Measurements from ENCODE around the gene NPW. TPM values are rescaled to one million over a fixed set of nuclear protein-coding genes. Genes with fewer than 3 reads are reported as not detected.

Gene NPW
- total and polyA plus RNA-seq, 9 of the 15 experiments (the other 6 are each of a cell fraction or from before 2014, with no cell fraction given) = 0.14 to 4.0 (median 2.6) TPM; not detected in 4

- TF ChIP-seq E2F6 (IDR thresholded peaks at IDR 0.05; ENCODE audit: borderline replicate concordance in 1 of 2, extremely low read depth in 1 of 2, insufficient read depth in 1 of 2, insufficient read length in 1 of 2, low read depth in 1 of 2, low read length in 1 of 2, poor library complexity in 1 of 2, severe bottlenecking in 1 of 2) = peak; percentile 55 to 83
- TF ChIP-seq GATA2 (CRISPR knock-in tag; IDR thresholded peaks at IDR 0.05) = no peak
- no peak for TF ChIP-seq IFI16 (CRISPR knock-in tag; IDR thresholded peaks at IDR 0.05)
- TF ChIP-seq ZNF79 (CRISPR knock-in tag; IDR thresholded peaks at IDR 0.05; ENCODE audit: low read depth) = no peak
- TF ChIP-seq CEBPG (CRISPR knock-in tag; IDR thresholded peaks at IDR 0.05) = peak; percentile 86; the same call in 1 of the 2 replicates
- no peak; a peak in 1 of 4 replicates for TF ChIP-seq CEBPG (tag; conservative IDR thresholded peaks at IDR 0.05 in 1 of 2, IDR thresholded peaks at IDR 0.05 in 1 of 2)
- TF ChIP-seq XRCC4 (IDR thresholded peaks at IDR 0.05; ENCODE audit: extremely low read depth, insufficient read depth, insufficient read length) = no peak
- peak; percentile 89 for TF ChIP-seq BHLHE40 (IDR thresholded peaks at IDR 0.05; ENCODE audit: low read length)
- peak; percentile 89 for TF ChIP-seq POU5F1 (IDR thresholded peaks at IDR 0.05; ENCODE audit: borderline replicate concordance, low read depth, low read length, partially characterized antibody)
- peak; percentile 90; the same call in 1 of the 2 replicates for TF ChIP-seq SMAD3 (CRISPR knock-in tag; conservative IDR thresholded peaks at IDR 0.05)
- TF ChIP-seq MTF1 (CRISPR knock-in tag; IDR thresholded peaks at IDR 0.05; ENCODE audit: borderline replicate concordance) = no peak
- peak in 1 of 2 experiments; percentile 61; a peak in 1 of 4 replicates for TF ChIP-seq NONO (IDR thresholded peaks at IDR 0.05; ENCODE audit: low read depth in 2 of 2, low read length in 1 of 2)
- no peak for TF ChIP-seq DNMT1 (IDR thresholded peaks at IDR 0.05)
- no peak for TF ChIP-seq IRF1 (CRISPR knock-in tag; IDR thresholded peaks at IDR 0.05; ENCODE audit: borderline replicate concordance)
- TF ChIP-seq ARID3B (CRISPR knock-in tag; IDR thresholded peaks at IDR 0.05; ENCODE audit: borderline replicate concordance) = no peak
- TF ChIP-seq NFRKB (IDR thresholded peaks at IDR 0.05; ENCODE audit: low read depth) = no peak
- no peak for TF ChIP-seq POLR2H (tag; IDR thresholded peaks at IDR 0.05; ENCODE audit: low read depth)
- no peak for TF ChIP-seq CGGBP1 (CRISPR knock-in tag; IDR thresholded peaks at IDR 0.05)
- TF ChIP-seq CHD2 (IDR thresholded peaks at IDR 0.05; ENCODE audit: low read depth, low read length) = no peak
- TF ChIP-seq ZNF717 (CRISPR knock-in tag; IDR thresholded peaks at IDR 0.05) = no peak
- TF ChIP-seq E2F8 (IDR thresholded peaks at IDR 0.05; ENCODE audit: low read depth, partially characterized antibody) = peak; percentile 56
Measured at GRCh38 chr16:2047330-2048115, 27.9 kb downstream of the NPW start, which contains the start of the genes NTHL1 and TSC2 (continued).

All from K562 (cell line).